Endothelial cell (in vitro differentiated cells): ENCODE data around the gene EIF2B1. TPM values are rescaled to one million over a fixed set of nuclear protein-coding genes. Genes with fewer than 3 reads are reported as not detected.
A peak's percentile ranks its signal among the peaks of the same experiment; 100 is the strongest.

ENCODE experiments used
- DNase-seq: peaks from one replicate; pipeline ENCODE4 v3.0.0; 2021; ENCODE audit warnings: low spot score
- H3K27ac Mint-ChIP-seq: one replicate; pipeline ENCODE4 v1.8.0; 2021; ENCODE audit warnings: mixed read lengths, inconsistent platforms; ENCODE audit not compliant: unreplicated experiment
- H3K27me3 Mint-ChIP-seq: one replicate; pipeline ENCODE4 v1.8.0; 2021; ENCODE audit warnings: mild to moderate bottlenecking, moderate library complexity, mixed read lengths, inconsistent platforms; ENCODE audit not compliant: unreplicated experiment
- H3K36me3 Mint-ChIP-seq: one replicate; pipeline ENCODE4 v1.8.0; 2021; ENCODE audit warnings: mild to moderate bottlenecking, low read depth, mixed read lengths, inconsistent platforms; ENCODE audit not compliant: unreplicated experiment
- H3K4me1 Mint-ChIP-seq: one replicate; pipeline ENCODE4 v1.8.0; 2021; ENCODE audit warnings: mild to moderate bottlenecking, mixed read lengths, inconsistent platforms; ENCODE audit not compliant: unreplicated experiment
- H3K4me3 Mint-ChIP-seq: one replicate; pipeline ENCODE4 v1.8.0; 2021; ENCODE audit warnings: mild to moderate bottlenecking, mixed read lengths, inconsistent platforms; ENCODE audit not compliant: unreplicated experiment
- H3K9me3 Mint-ChIP-seq: one replicate; pipeline ENCODE4 v1.8.0; 2021; ENCODE audit warnings: mixed read lengths, inconsistent platforms; ENCODE audit not compliant: unreplicated experiment
- long read RNA-seq: library from polyadenylated mRNA; unstranded; transcript quantifications from one replicate; pipeline ENCODE4 v2.0.0, GENCODE V29; 2020; ENCODE audit not compliant: unreplicated experiment
- total RNA-seq: library from RNA; stranded (reverse); fragmentation: NEBNext Ultra II Directional; extraction: Animal tissue kit (Norgen Biotek cat#: 25700); gene quantifications from one replicate; pipeline ENCODE4 v1.2.1, GENCODE V29; 2021; ENCODE audit not compliant: unreplicated experiment
- TF ChIP-seq, protein P1 (sequence below): fragments of 200-600 bp; sonication (generic); IDR thresholded peaks from one replicate; pipeline ENCODE4 v1.5.0; 2021; ENCODE audit warnings: antibody characterized with exemption; ENCODE audit not compliant: unreplicated experiment

EIF2B1 gene
- 52.0 TPM for total RNA-seq
- long read RNA-seq, transcript EIF2B1-201 (9 exons, 2,477 nt): major isoform, 74 of 77 reads
- long read RNA-seq, partial matches to known transcripts: 0 of 77 reads
- long read RNA-seq, other reads (novel, unspliced or antisense): 3 of 77 reads

DNA sequence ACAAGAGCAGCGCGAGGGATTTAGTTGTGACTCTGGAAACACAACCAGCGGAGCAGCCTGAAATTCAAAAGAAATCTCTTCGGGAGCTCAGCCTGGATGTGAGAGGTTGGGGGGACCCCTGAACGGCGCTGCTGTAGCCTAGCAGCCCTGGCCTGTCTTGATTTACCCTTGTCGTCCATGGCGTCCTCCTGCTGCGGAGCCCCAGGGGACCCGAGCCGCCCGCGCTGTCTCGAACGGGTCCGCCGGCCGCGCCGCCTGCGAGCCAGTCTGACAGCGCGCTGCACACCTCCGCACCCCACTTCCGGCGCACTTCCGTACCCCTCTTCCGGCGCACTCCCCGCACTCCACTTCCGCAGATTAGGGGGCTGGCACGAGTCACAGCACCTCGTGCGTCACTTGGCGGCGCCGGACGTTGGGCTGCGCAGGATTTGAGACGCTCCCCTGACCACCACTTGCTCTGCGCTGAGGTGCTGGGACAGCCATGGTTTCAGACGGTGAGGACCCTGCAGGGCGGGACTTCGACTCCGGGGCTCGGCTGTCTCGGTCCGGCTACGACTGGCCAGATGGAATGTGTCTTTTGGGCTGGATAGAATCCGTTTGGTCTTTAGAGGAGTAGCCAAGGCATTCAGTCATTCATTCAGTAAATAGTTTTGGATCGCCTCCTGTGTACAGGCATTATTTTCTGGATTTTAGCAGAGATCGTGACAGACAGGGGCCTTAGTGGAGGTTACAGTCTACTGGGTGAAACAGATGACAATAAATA lies at the start of gene EIF2B1, which contains the start of gene GTF2H3:
Gene EIF2B1 (minus strand): TSS at position 308 of the 763 bp plus-strand sequence. CDS start 129 bp downstream, at position 179.
Gene GTF2H3 (plus strand): TSS at position 451 of the 763 bp plus-strand sequence. CDS start 31 bp downstream, at position 482.
- H3K27me3 Mint-ChIP-seq: peaks cover 10% of the 10 kb centered on the region

DNA sequence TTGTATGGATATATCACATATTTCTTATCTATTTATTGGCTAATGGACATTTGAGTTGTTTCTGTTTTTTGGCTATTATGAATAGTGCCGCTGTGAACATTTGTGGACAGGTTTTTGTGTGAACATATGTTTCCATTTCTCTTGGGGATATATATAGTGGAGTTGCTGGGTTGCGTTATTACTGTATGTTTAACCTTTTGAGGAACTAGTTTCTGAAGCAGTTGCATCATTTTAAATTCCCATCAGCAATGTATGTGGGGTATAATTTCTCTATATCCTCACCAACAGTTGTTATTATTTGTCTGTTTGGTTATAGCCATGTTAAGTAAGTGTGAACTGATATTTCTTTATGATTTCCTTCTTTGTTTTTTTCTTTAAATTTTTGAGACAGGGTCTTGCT lies 48.1 kb upstream of the EIF2B1 start:
- H3K27me3 Mint-ChIP-seq: peaks cover 3% of the 10 kb centered on the region
- no peaks in the 10 kb centered on the region for H3K9me3 Mint-ChIP-seq
- TF ChIP-seq, protein P1, sequence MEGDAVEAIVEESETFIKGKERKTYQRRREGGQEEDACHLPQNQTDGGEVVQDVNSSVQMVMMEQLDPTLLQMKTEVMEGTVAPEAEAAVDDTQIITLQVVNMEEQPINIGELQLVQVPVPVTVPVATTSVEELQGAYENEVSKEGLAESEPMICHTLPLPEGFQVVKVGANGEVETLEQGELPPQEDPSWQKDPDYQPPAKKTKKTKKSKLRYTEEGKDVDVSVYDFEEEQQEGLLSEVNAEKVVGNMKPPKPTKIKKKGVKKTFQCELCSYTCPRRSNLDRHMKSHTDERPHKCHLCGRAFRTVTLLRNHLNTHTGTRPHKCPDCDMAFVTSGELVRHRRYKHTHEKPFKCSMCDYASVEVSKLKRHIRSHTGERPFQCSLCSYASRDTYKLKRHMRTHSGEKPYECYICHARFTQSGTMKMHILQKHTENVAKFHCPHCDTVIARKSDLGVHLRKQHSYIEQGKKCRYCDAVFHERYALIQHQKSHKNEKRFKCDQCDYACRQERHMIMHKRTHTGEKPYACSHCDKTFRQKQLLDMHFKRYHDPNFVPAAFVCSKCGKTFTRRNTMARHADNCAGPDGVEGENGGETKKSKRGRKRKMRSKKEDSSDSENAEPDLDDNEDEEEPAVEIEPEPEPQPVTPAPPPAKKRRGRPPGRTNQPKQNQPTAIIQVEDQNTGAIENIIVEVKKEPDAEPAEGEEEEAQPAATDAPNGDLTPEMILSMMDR: no peak
- no peak overlapping the region for H3K27ac Mint-ChIP-seq
- DNase-seq: no peak
- no peak overlapping the region for H3K4me3 Mint-ChIP-seq
- H3K36me3 Mint-ChIP-seq: peaks cover 8% of the 10 kb centered on the region
- no peaks in the 10 kb centered on the region for H3K4me1 Mint-ChIP-seq

More for the DNA sequence above, at the start of gene EIF2B1, which contains the start of gene GTF2H3:
- Mint-ChIP-seq H3K9me3 (no peaks in the 10 kb centered on the region), H3K4me3 (peak within 1 kb of the TSS; percentile 98), H3K4me1 (peaks cover 16% of the 10 kb centered on the region), H3K36me3 (peaks cover 25% of the 10 kb centered on the region), H3K27ac (peak within 1 kb of the TSS; percentile 90)
- TF ChIP-seq, protein P1: no peak
- DNase-seq: peak; percentile 93

DNA sequence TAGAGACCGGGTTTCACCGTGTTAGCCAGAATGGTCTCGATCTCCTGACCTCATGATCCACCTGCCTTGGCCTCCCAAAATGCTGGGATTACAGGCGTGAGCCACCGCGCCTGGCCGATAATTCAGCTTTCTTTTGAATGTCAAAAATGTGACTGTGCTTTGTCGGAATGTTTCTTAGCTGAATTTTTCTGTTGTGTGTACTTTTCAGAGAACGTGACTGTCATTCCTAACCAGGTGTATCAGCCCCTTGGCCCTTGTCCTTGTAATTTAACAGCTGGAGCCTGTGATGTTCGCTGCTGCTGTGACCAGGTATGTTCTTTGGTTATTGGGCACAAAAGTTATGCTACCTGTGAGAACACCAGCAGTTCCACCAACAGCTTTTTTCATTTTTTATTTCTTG lies 45.5 kb upstream of the EIF2B1 start:
- peaks cover 14% of the 10 kb centered on the region for H3K36me3 Mint-ChIP-seq
- no peak overlapping the region for H3K27ac Mint-ChIP-seq
- DNase-seq: no peak
- TF ChIP-seq, protein P1: no peak
- no peaks in the 10 kb centered on the region for H3K4me1 Mint-ChIP-seq
- peaks cover 2% of the 10 kb centered on the region for H3K27me3 Mint-ChIP-seq
- H3K9me3 Mint-ChIP-seq: no peaks in the 10 kb centered on the region
- H3K4me3 Mint-ChIP-seq: no peak overlapping the region

DNA sequence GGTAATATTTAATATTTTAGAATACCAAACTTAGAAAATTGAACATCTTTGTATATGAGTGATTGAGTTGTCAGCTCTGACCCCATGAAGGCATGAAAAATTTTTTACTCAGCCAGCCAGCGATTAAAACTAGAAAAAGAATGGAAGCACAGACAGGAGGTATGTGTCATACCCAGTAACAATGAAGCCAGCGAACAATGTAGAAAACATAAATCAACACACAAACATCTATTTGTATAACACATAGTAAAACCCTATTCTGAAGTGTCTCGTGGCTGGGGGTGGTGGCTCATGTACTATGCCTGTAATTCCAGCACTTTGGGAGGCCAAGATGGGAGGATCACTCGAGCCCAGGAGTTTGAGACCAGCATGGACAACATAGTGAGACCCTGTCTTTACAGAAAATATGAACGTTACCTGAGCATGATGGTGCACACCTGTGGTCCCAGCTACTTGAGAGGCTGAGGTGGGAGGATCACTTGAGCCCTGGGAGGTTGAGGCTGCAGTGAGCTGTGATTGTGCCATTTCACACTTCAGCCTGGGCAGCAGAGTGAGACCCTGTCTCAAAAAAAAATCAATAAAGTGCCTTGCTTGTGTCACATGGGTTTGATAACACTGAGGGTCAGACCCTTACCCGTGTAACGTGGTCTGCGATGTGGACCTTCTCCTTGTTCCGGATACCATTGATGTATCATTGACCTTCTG lies 43.3 kb upstream of the EIF2B1 start:
- DNase-seq: no peak
- TF ChIP-seq, protein P1: no peak
- Mint-ChIP-seq H3K4me3 (no peak overlapping the region), H3K27ac (no peak overlapping the region), H3K4me1 (peaks cover 1% of the 10 kb centered on the region), H3K9me3 (no peaks in the 10 kb centered on the region), H3K36me3 (peaks cover 14% of the 10 kb centered on the region), H3K27me3 (peaks cover 2% of the 10 kb centered on the region)
